ENCODE data around the gene SDK2. TPM values are rescaled to one million over a fixed set of nuclear protein-coding genes. Genes with fewer than 3 reads are reported as not detected.

SDK2 gene
- total RNA-seq, 1 donor from 2014 or later, result 11.0 TPM

GRCh38 chr17:73432624-73433190 is 211.5 kb downstream of the SDK2 start:
- peaks cover 0 to 4% (median 4%) of the 10 kb centered on the region in 3 donors for H3K4me1 ChIP-seq (ENCODE audit: control insufficient read depth in 3 of 3, insufficient read depth in 3 of 3, low read length in 3 of 3)
- H3K9ac ChIP-seq (ENCODE audit: low read depth in 1 of 3, low read length in 3 of 3), result no peak overlapping the region
- H3K9me3 ChIP-seq (ENCODE audit: control insufficient read depth in 3 of 3, low read length in 3 of 3), result no peaks in the 10 kb centered on the region
- H3K27me3 ChIP-seq (ENCODE audit: control insufficient read depth in 3 of 3, insufficient read depth in 3 of 3, low read length in 3 of 3), result peaks cover 0 to 14% (median 7%) of the 10 kb centered on the region in 3 donors
- H3K27ac ChIP-seq (ENCODE audit: low read depth, low read length), result no peak overlapping the region
- no peaks in the 10 kb centered on the region for H3K36me3 ChIP-seq (ENCODE audit: control insufficient read depth in 3 of 3, insufficient read depth in 3 of 3, low read length in 3 of 3)
- no peak overlapping the region for H3K4me3 ChIP-seq (ENCODE audit: low read length in 3 of 3)

- H3K4me1 ChIP-seq (ENCODE audit: control insufficient read depth in 3 of 3, insufficient read depth in 3 of 3, low read length in 3 of 3), result peaks cover 0 to 4% (median 4%) of the 10 kb centered on the region in 3 donors
- no peak overlapping the region for H3K9ac ChIP-seq (ENCODE audit: low read depth in 1 of 3, low read length in 3 of 3)
- no peaks in the 10 kb centered on the region for H3K9me3 ChIP-seq (ENCODE audit: control insufficient read depth in 3 of 3, low read length in 3 of 3)
- no peak overlapping the region for H3K4me3 ChIP-seq (ENCODE audit: low read length in 3 of 3)
- H3K27me3 ChIP-seq (ENCODE audit: control insufficient read depth in 3 of 3, insufficient read depth in 3 of 3, low read length in 3 of 3), result peaks cover 0 to 14% (median 4%) of the 10 kb centered on the region in 3 donors
- no peak overlapping the region for H3K27ac ChIP-seq (ENCODE audit: low read depth, low read length)
- H3K36me3 ChIP-seq (ENCODE audit: control insufficient read depth in 3 of 3, insufficient read depth in 3 of 3, low read length in 3 of 3), result no peaks in the 10 kb centered on the region
These were observed 212.6 kb downstream of the SDK2 start for GRCh38 chr17:73431401-73432205.

GRCh38 chr17:73430848-73431247 is 213.4 kb downstream of the SDK2 start:
- H3K9ac ChIP-seq (ENCODE audit: low read depth in 1 of 3, low read length in 3 of 3), result no peak overlapping the region
- H3K4me3 ChIP-seq (ENCODE audit: low read length in 3 of 3), result no peak overlapping the region
- no peaks in the 10 kb centered on the region for H3K36me3 ChIP-seq (ENCODE audit: control insufficient read depth in 3 of 3, insufficient read depth in 3 of 3, low read length in 3 of 3)
- no peak overlapping the region for H3K27ac ChIP-seq (ENCODE audit: low read depth, low read length)
- H3K4me1 ChIP-seq (ENCODE audit: control insufficient read depth in 3 of 3, insufficient read depth in 3 of 3, low read length in 3 of 3), result peaks cover 0 to 4% (median 4%) of the 10 kb centered on the region in 3 donors
- H3K27me3 ChIP-seq (ENCODE audit: control insufficient read depth in 3 of 3, insufficient read depth in 3 of 3, low read length in 3 of 3), result peaks cover 0 to 14% (median 4%) of the 10 kb centered on the region in 3 donors
- H3K9me3 ChIP-seq (ENCODE audit: control insufficient read depth in 3 of 3, low read length in 3 of 3), result no peaks in the 10 kb centered on the region

- Histone ChIP-seq H3K4me3 (ENCODE audit: low read length in 3 of 3) (no peak overlapping the region), H3K27me3 (ENCODE audit: control insufficient read depth in 3 of 3, insufficient read depth in 3 of 3, low read length in 3 of 3) (peaks cover 0 to 14% (median 4%) of the 10 kb centered on the region in 3 donors), H3K9me3 (ENCODE audit: control insufficient read depth in 3 of 3, low read length in 3 of 3) (no peaks in the 10 kb centered on the region), H3K36me3 (ENCODE audit: control insufficient read depth in 3 of 3, insufficient read depth in 3 of 3, low read length in 3 of 3) (no peaks in the 10 kb centered on the region), H3K4me1 (ENCODE audit: control insufficient read depth in 3 of 3, insufficient read depth in 3 of 3, low read length in 3 of 3) (peaks cover 0 to 4% (median 4%) of the 10 kb centered on the region in 3 donors), H3K9ac (ENCODE audit: low read depth in 1 of 3, low read length in 3 of 3) (no peak overlapping the region), H3K27ac (ENCODE audit: low read depth, low read length) (no peak overlapping the region)
These were observed 214.0 kb downstream of the SDK2 start for GRCh38 chr17:73430165-73430680.

- Histone ChIP-seq H3K27me3 (ENCODE audit: control insufficient read depth in 3 of 3, insufficient read depth in 3 of 3, low read length in 3 of 3) (peaks cover 0 to 14% (median 4%) of the 10 kb centered on the region in 3 donors), H3K36me3 (ENCODE audit: control insufficient read depth in 3 of 3, insufficient read depth in 3 of 3, low read length in 3 of 3) (no peaks in the 10 kb centered on the region), H3K9ac (ENCODE audit: low read depth in 1 of 3, low read length in 3 of 3) (peak overlapping the region in 1 of 3 donors; percentile 54), H3K9me3 (ENCODE audit: control insufficient read depth in 3 of 3, low read length in 3 of 3) (no peaks in the 10 kb centered on the region), H3K27ac (ENCODE audit: low read depth, low read length) (no peak overlapping the region), H3K4me1 (ENCODE audit: control insufficient read depth in 3 of 3, insufficient read depth in 3 of 3, low read length in 3 of 3) (peaks cover 0 to 4% (median 4%) of the 10 kb centered on the region in 3 donors), H3K4me3 (ENCODE audit: low read length in 3 of 3) (no peak overlapping the region)
These were observed 214.6 kb downstream of the SDK2 start for GRCh38 chr17:73429440-73430164.

- H3K27me3 ChIP-seq (ENCODE audit: control insufficient read depth in 3 of 3, insufficient read depth in 3 of 3, low read length in 3 of 3), result peaks cover 0 to 14% (median 4%) of the 10 kb centered on the region in 3 donors
- no peak overlapping the region for H3K4me3 ChIP-seq (ENCODE audit: low read length in 3 of 3)
- H3K9ac ChIP-seq (ENCODE audit: low read depth in 1 of 3, low read length in 3 of 3), result no peak overlapping the region
- H3K36me3 ChIP-seq (ENCODE audit: control insufficient read depth in 3 of 3, insufficient read depth in 3 of 3, low read length in 3 of 3), result no peaks in the 10 kb centered on the region
- no peaks in the 10 kb centered on the region for H3K9me3 ChIP-seq (ENCODE audit: control insufficient read depth in 3 of 3, low read length in 3 of 3)
- H3K27ac ChIP-seq (ENCODE audit: low read depth, low read length), result no peak overlapping the region
- H3K4me1 ChIP-seq (ENCODE audit: control insufficient read depth in 3 of 3, insufficient read depth in 3 of 3, low read length in 3 of 3), result peaks cover 0 to 4% (median 4%) of the 10 kb centered on the region in 3 donors
These were observed 217.0 kb downstream of the SDK2 start for GRCh38 chr17:73427198-73427597.

- H3K4me1 ChIP-seq (ENCODE audit: control insufficient read depth in 3 of 3, insufficient read depth in 3 of 3, low read length in 3 of 3), result peaks cover 0 to 3% (median 2%) of the 10 kb centered on the region in 3 donors
These were observed 219.7 kb downstream of the SDK2 start for GRCh38 chr17:73424571-73424970.

GRCh38 chr17:73423806-73424205 is 220.4 kb downstream of the SDK2 start:
- Histone ChIP-seq H3K4me1 (ENCODE audit: control insufficient read depth in 3 of 3, insufficient read depth in 3 of 3, low read length in 3 of 3) (no peaks in the 10 kb centered on the region), H3K9me3 (ENCODE audit: control insufficient read depth in 3 of 3, low read length in 3 of 3) (no peaks in the 10 kb centered on the region), H3K36me3 (ENCODE audit: control insufficient read depth in 3 of 3, insufficient read depth in 3 of 3, low read length in 3 of 3) (no peaks in the 10 kb centered on the region), H3K27me3 (ENCODE audit: control insufficient read depth in 3 of 3, insufficient read depth in 3 of 3, low read length in 3 of 3) (no peaks in the 10 kb centered on the region), H3K4me3 (ENCODE audit: low read length in 3 of 3) (no peak overlapping the region), H3K27ac (ENCODE audit: low read depth, low read length) (no peak overlapping the region), H3K9ac (ENCODE audit: low read depth in 1 of 3, low read length in 3 of 3) (no peak overlapping the region)

More at GRCh38 chr17:73424571-73424970, 219.7 kb downstream of the SDK2 start:
- no peak overlapping the region for H3K4me3 ChIP-seq (ENCODE audit: low read length in 3 of 3)
- H3K36me3 ChIP-seq (ENCODE audit: control insufficient read depth in 3 of 3, insufficient read depth in 3 of 3, low read length in 3 of 3), result no peaks in the 10 kb centered on the region
- H3K27ac ChIP-seq (ENCODE audit: low read depth, low read length), result no peak overlapping the region
- no peaks in the 10 kb centered on the region for H3K27me3 ChIP-seq (ENCODE audit: control insufficient read depth in 3 of 3, insufficient read depth in 3 of 3, low read length in 3 of 3)
- no peaks in the 10 kb centered on the region for H3K9me3 ChIP-seq (ENCODE audit: control insufficient read depth in 3 of 3, low read length in 3 of 3)
- no peak overlapping the region for H3K9ac ChIP-seq (ENCODE audit: low read depth in 1 of 3, low read length in 3 of 3)

- H3K36me3 ChIP-seq (ENCODE audit: control insufficient read depth in 3 of 3, insufficient read depth in 3 of 3, low read length in 3 of 3), result no peaks in the 10 kb centered on the region
- H3K4me3 ChIP-seq (ENCODE audit: low read length in 3 of 3), result no peak overlapping the region
- H3K4me1 ChIP-seq (ENCODE audit: control insufficient read depth in 3 of 3, insufficient read depth in 3 of 3, low read length in 3 of 3), result no peaks in the 10 kb centered on the region
- H3K9ac ChIP-seq (ENCODE audit: low read depth in 1 of 3, low read length in 3 of 3), result no peak overlapping the region
- no peaks in the 10 kb centered on the region for H3K9me3 ChIP-seq (ENCODE audit: control insufficient read depth in 3 of 3, low read length in 3 of 3)
- no peaks in the 10 kb centered on the region for H3K27me3 ChIP-seq (ENCODE audit: control insufficient read depth in 3 of 3, insufficient read depth in 3 of 3, low read length in 3 of 3)
- no peak overlapping the region for H3K27ac ChIP-seq (ENCODE audit: low read depth, low read length)
These were observed 221.0 kb downstream of the SDK2 start for GRCh38 chr17:73423159-73423715.

Measured in skeletal muscle tissue (tissue), 4 donors.